OCI-LY3 (cell line): ENCODE measurements around the gene PHF21B.

Experiments
- H2AFZ ChIP-seq: fragments of 200-600, 300-600 bp; shearing (Covaris generic); 2 replicates; pipeline ENCODE4 v1.6.0; 2014; ENCODE audit warnings: antibody characterized with exemption, low read depth, low read length
- H3K27ac ChIP-seq: fragments of 200-600, 300-600 bp; sonication (generic); 2 replicates; pipeline ENCODE4 v1.5.1; 2014; ENCODE audit warnings: mild to moderate bottlenecking, low read length, moderate library complexity, mixed read lengths
- H3K27me3 ChIP-seq: fragments of 200-600, 300-600 bp; sonication (generic); 2 replicates; pipeline ENCODE4 v1.6.1; 2014; ENCODE audit warnings: low read depth, low read length, mixed read lengths
- H3K36me3 ChIP-seq: fragments of 200-600, 300-600 bp; sonication (generic); replicated peaks from 2 replicates; pipeline ENCODE3; 2014; ENCODE audit warnings: low read depth, low read length, mixed read lengths
- H3K4me1 ChIP-seq: fragments of 300-600, 200-600 bp; sonication (generic); 2 replicates; pipeline ENCODE4 v1.6.1; 2014; ENCODE audit warnings: low read length, mixed read lengths
- H3K4me2 ChIP-seq: fragments of 200-600, 300-600 bp; sonication (generic); 2 replicates; pipeline ENCODE4 v1.6.1; 2014; ENCODE audit warnings: low read length, mixed read lengths
- H3K4me3 ChIP-seq: fragments of 300-600, 200-600 bp; sonication (generic); 2 replicates; pipeline ENCODE4 v1.5.1; 2014; ENCODE audit warnings: antibody characterized with exemption, mild to moderate bottlenecking, low read length, moderate library complexity
- H3K79me2 ChIP-seq: fragments of 300-600, 200-600 bp; shearing (Covaris generic); 2 replicates; pipeline ENCODE4 v1.6.1; 2014; ENCODE audit warnings: mild to moderate bottlenecking, low read length, mixed read lengths
- H3K9ac ChIP-seq: fragments of 300-600, 200-600 bp; shearing (Covaris generic); 2 replicates; pipeline ENCODE4 v1.6.0; 2014; ENCODE audit warnings: mild to moderate bottlenecking, low read length, moderate library complexity
- H3K9me3 ChIP-seq: fragments of 200-600, 300-600 bp; shearing (Covaris generic); 2 replicates; pipeline ENCODE4 v1.6.1; 2014; ENCODE audit warnings: low read length, mixed read lengths; ENCODE audit not compliant: insufficient read depth
- H4K20me1 ChIP-seq: fragments of 200-600, 300-600 bp; sonication (generic); 2 replicates; pipeline ENCODE4 v1.6.1; 2016; ENCODE audit warnings: low read length, mixed read lengths; ENCODE audit not compliant: insufficient read depth
- CTCF ChIP-seq: fragments of 200-600, 300-600 bp; sonication (generic); IDR thresholded peaks from 2 replicates; pipeline ENCODE4 v1.5.1; 2014; ENCODE audit warnings: antibody characterized with exemption, low read length, low read depth
- EZH2phosphoT487 ChIP-seq: fragments of 200-600 bp; shearing (Covaris generic); IDR thresholded peaks from 2 replicates; pipeline ENCODE4 v1.6.1; 2018; ENCODE audit warnings: antibody characterized with exemption, mixed run types, low read depth

The PHF21B gene

GRCh38 chr22:44970291-44970690 is 39.5 kb downstream of the PHF21B start:
- no peak for TF ChIP-seq EZH2phosphoT487
- TF ChIP-seq CTCF: no peak
- H3K27me3 ChIP-seq: no peaks in the 10 kb centered on the region
- peaks cover 61% of the 10 kb centered on the region for H4K20me1 ChIP-seq

DNA sequence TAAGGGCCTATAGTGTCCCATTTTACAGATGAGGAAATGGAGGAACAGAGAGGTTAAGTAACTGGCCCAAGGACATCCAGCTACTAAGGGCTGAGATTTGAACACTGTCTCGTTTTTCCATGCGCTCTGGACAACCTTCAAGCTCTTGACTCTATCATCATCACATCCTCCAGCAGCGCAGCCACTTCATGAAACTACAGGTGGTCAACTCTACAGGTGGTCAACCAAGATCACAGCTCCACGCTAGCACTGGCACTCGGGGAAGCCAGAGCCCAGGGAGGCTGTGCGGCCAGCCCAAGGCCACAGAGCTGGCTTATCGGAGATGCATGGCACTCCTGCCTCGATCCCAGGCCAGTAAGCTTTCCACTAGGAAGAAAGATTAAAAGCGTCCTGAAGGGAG is 40.0 kb downstream of the PHF21B start:
- no peak overlapping the region for H3K4me2 ChIP-seq
- H3K4me1 ChIP-seq: no peaks in the 10 kb centered on the region
- peaks cover 18% of the 10 kb centered on the region; the same call in 1 of the 2 replicates for H3K79me2 ChIP-seq
- H4K20me1 ChIP-seq: peaks cover 57% of the 10 kb centered on the region
- no peak overlapping the region for H3K9ac ChIP-seq
- no peak overlapping the region for H2AFZ ChIP-seq
- H3K36me3 ChIP-seq: no peaks in the 10 kb centered on the region
- H3K27ac ChIP-seq: no peak overlapping the region
- no peak for TF ChIP-seq CTCF
- no peak for TF ChIP-seq EZH2phosphoT487
- H3K4me3 ChIP-seq: no peak overlapping the region
- H3K9me3 ChIP-seq: no peaks in the 10 kb centered on the region
- no peaks in the 10 kb centered on the region for H3K27me3 ChIP-seq

More at GRCh38 chr22:44970291-44970690, 39.5 kb downstream of the PHF21B start:
- no peak overlapping the region for H3K4me3 ChIP-seq
- no peak overlapping the region for H2AFZ ChIP-seq
- peaks cover 18% of the 10 kb centered on the region; the same call in 1 of the 2 replicates for H3K79me2 ChIP-seq
- no peak overlapping the region for H3K9ac ChIP-seq
- H3K4me2 ChIP-seq: no peak overlapping the region
- no peaks in the 10 kb centered on the region for H3K9me3 ChIP-seq
- no peaks in the 10 kb centered on the region for H3K4me1 ChIP-seq
- H3K36me3 ChIP-seq: no peaks in the 10 kb centered on the region
- H3K27ac ChIP-seq: no peak overlapping the region

DNA sequence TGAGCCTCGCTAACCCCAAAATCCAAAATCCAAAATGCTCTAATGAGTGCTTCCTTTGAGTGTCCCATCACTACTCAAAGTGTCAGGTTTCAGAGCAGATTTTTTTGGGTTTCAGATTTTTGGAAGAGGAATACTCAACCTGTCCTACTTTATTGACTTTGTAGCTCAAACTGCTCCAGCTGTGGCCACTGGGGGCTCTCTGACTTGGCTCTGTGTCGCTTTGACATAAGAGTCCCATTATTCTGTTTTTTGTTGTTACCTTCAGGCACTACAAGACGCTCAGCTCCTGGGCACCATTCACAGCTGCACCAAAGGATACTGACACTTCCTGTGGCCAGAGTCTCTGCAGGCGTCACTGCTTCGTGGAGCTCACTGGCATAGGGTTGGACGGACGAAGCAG is 41.1 kb downstream of the PHF21B start:
- TF ChIP-seq CTCF: peak; percentile 4; the same call in 1 of the 2 replicates
- no peak for TF ChIP-seq EZH2phosphoT487
- H3K9ac ChIP-seq: no peak overlapping the region
- H3K9me3 ChIP-seq: no peaks in the 10 kb centered on the region
- no peak overlapping the region for H2AFZ ChIP-seq
- H3K4me2 ChIP-seq: no peak overlapping the region
- peaks cover 52% of the 10 kb centered on the region for H4K20me1 ChIP-seq
- no peak overlapping the region for H3K4me3 ChIP-seq
- H3K27me3 ChIP-seq: no peaks in the 10 kb centered on the region
- H3K79me2 ChIP-seq: peaks cover 13% of the 10 kb centered on the region; the same call in 1 of the 2 replicates
- no peaks in the 10 kb centered on the region for H3K4me1 ChIP-seq
- no peak overlapping the region for H3K27ac ChIP-seq
- no peaks in the 10 kb centered on the region for H3K36me3 ChIP-seq

GRCh38 chr22:44965171-44965570 is 44.6 kb downstream of the PHF21B start:
- Histone ChIP-seq H3K4me2 (no peak overlapping the region), H4K20me1 (peaks cover 39% of the 10 kb centered on the region), H3K4me3 (no peak overlapping the region), H3K9ac (no peak overlapping the region), H2AFZ (no peak overlapping the region), H3K79me2 (peaks cover 5% of the 10 kb centered on the region), H3K4me1 (no peaks in the 10 kb centered on the region), H3K36me3 (no peaks in the 10 kb centered on the region), H3K27me3 (no peaks in the 10 kb centered on the region), H3K27ac (no peak overlapping the region), H3K9me3 (no peaks in the 10 kb centered on the region)
- TF ChIP-seq EZH2phosphoT487 (no peak), CTCF (no peak)
